ENCODE measurements around the gene ABHD3. TPM values are rescaled to one million over a fixed set of nuclear protein-coding genes. Genes with fewer than 3 reads are reported as not detected.

Gene ABHD3
- total and polyA plus RNA-seq, 2 of the 8 experiments (the other 6 are each of a cell fraction or from before 2014, with no cell fraction given): 8.4 to 12.1 TPM

- Histone ChIP-seq H3K36me3 (ENCODE audit: control insufficient read depth in 2 of 4, insufficient read depth in 4 of 4, low read length in 3 of 4) (no peaks in the 10 kb centered on the region; a peak in 1 of 8 replicates), H3K14ac (ENCODE audit: insufficient read length) (no peak overlapping the region), H4K20me1 (replicated peaks in 1 of 2; ENCODE audit: control insufficient read depth in 1 of 2, insufficient read depth in 2 of 2, low read length in 2 of 2) (no peaks in the 10 kb centered on the region), H3K9ac (replicated peaks in 1 of 4; ENCODE audit: extremely low read depth in 1 of 4, low read depth in 3 of 4, low read length in 3 of 4) (no peak overlapping the region), H4K91ac (replicated peaks; ENCODE audit: insufficient read length, low read length) (no peak overlapping the region), H3K4me2 (ENCODE audit: insufficient read depth in 1 of 2, low read depth in 2 of 2, low read length in 2 of 2) (no peak overlapping the region), H2BK5ac (ENCODE audit: low read depth, low read length) (no peak overlapping the region), H3K56ac (replicated peaks; ENCODE audit: insufficient read length, low read depth, low read length) (no peak overlapping the region), H4K5ac (ENCODE audit: insufficient read length, low read depth, low read length) (no peak overlapping the region), H3K23ac (ENCODE audit: insufficient read length) (no peak overlapping the region), H2BK120ac (replicated peaks; ENCODE audit: low read depth, low read length) (no peak overlapping the region), H3K4ac (replicated peaks; ENCODE audit: insufficient read length, low read depth, low read length) (no peak overlapping the region), H2AK5ac (ENCODE audit: low read depth, low read length) (no peak overlapping the region), H3K4me1 (replicated peaks in 1 of 4; ENCODE audit: control insufficient read depth in 3 of 4, insufficient read depth in 4 of 4, low read length in 3 of 4) (no peaks in the 10 kb centered on the region), H3K79me2 (ENCODE audit: control insufficient read depth in 1 of 2, insufficient read depth in 2 of 2, low read length in 2 of 2) (no peaks in the 10 kb centered on the region), H4K8ac (ENCODE audit: extremely low read depth, insufficient read depth, low read length) (no peak overlapping the region), H2BK12ac (ENCODE audit: low read depth, low read length) (no peak overlapping the region), H2AFZ (ENCODE audit: low read length) (no peak overlapping the region), H3K79me1 (ENCODE audit: low read depth, low read length) (no peaks in the 10 kb centered on the region), H3K23me2 (ENCODE audit: low read depth, low read length) (no peaks in the 10 kb centered on the region), H3K27ac (ENCODE audit: low read depth, low read length) (no peak overlapping the region), H3K27me3 (replicated peaks in 1 of 4; ENCODE audit: control insufficient read depth in 3 of 4, extremely low read depth in 1 of 4, insufficient read depth in 3 of 4, low read length in 3 of 4) (no peaks in the 10 kb centered on the region), H2BK15ac (ENCODE audit: low read length) (no peak overlapping the region), H2BK20ac (ENCODE audit: low read length) (no peak overlapping the region), H3K4me3 (ENCODE audit: extremely low read depth in 1 of 4, insufficient read depth in 2 of 4, low read depth in 3 of 4, low read length in 4 of 4) (no peak overlapping the region), H3K9me3 (ENCODE audit: insufficient read depth in 2 of 2, low read depth in 1 of 2, low read length in 1 of 2) (no peaks in the 10 kb centered on the region; a peak in 1 of 4 replicates), H3K18ac (ENCODE audit: extremely low read depth, low read length) (no peak overlapping the region)
- FAIRE-seq (no peak), DNase-seq (ENCODE audit: low read depth in 1 of 2, low spot score in 2 of 2) (no peak)
- CTCF ChIA-PET (ENCODE audit: partially characterized antibody): interaction anchor here (0.5 to 1.2 kb wide), 3 partner anchors 11 to 202 kb away, joined by 3 to 4 read pairs (median 3); partner anchors contain the start of gene ABHD3
- POLR2A ChIA-PET (ENCODE audit: partially characterized antibody): interaction anchor here (0.9 to 1.4 kb wide), 3 partner anchors 8 to 93 kb away, joined by 3 to 5 read pairs (median 5); partner anchors contain the start of genes ABHD3 and ESCO1
- WGBS, 2 experiments (ENCODE audit: extremely low coverage in 1 of 2, insufficient coverage in 1 of 2, insufficient read length in 1 of 2, insufficient replicate concordance in 2 of 2, low coverage in 1 of 2, low lambda C conversion rate in 2 of 2, missing lambda C conversion rate in 1 of 2): 85% methylated on average over 2 of the region's 2 CpGs; no CpG with 5 or more reads in 1 of the 2 experiments
- TF ChIP-seq KDM4A (IDR thresholded peaks at IDR 0.05; ENCODE audit: low read depth, low read length, severe bottlenecking) (no peak), CBX5 (IDR thresholded peaks at IDR 0.05; ENCODE audit: low read depth, low read length) (no peak), TBP (IDR thresholded peaks at IDR 0.05; ENCODE audit: low read depth, low read length) (no peak), CREB1 (IDR thresholded peaks at IDR 0.05) (no peak), RFX5 (IDR thresholded peaks at IDR 0.05; ENCODE audit: borderline replicate concordance, low read depth, low read length) (no peak), SIRT6 (IDR thresholded peaks at IDR 0.05; ENCODE audit: low read length) (no peak)
These were observed 11.3 kb downstream of the ABHD3 start for GRCh38 chr18:21693322-21693721.

Data from H1 (cell line).